Loucy (cell line): ENCODE results near the gene KCNG3.

Experiments
- H2AFZ ChIP-seq: fragments of 200-600 bp; sonication (generic); 2 replicates; pipeline ENCODE4 v1.6.0; 2016; ENCODE audit warnings: antibody characterized with exemption, mild to moderate bottlenecking, low read length, moderate library complexity
- H3F3A ChIP-seq: fragments of 200-600 bp; 2 replicates; pipeline ENCODE4 v1.6.0; 2016; ENCODE audit warnings: antibody characterized with exemption, low read depth, mild to moderate bottlenecking
- H3K27me3 ChIP-seq: fragments of 200-600 bp; sonication (generic); 2 replicates; pipeline ENCODE4 v1.6.1; 2014; ENCODE audit warnings: low read length, mild to moderate bottlenecking; ENCODE audit not compliant: insufficient read depth, poor library complexity, severe bottlenecking
- H3K36me3 ChIP-seq: fragments of 200-600 bp; sonication (generic); 2 replicates; pipeline ENCODE4 v1.6.1; 2016; ENCODE audit warnings: low read length; ENCODE audit not compliant: insufficient read depth
- H3K4me1 ChIP-seq: fragments of 200-600 bp; sonication (generic); 2 replicates; pipeline ENCODE4 v1.5.1; 2014; ENCODE audit warnings: low read length, mild to moderate bottlenecking; ENCODE audit not compliant: insufficient read depth, poor library complexity, severe bottlenecking
- H3K4me2 ChIP-seq: fragments of 200-600 bp; sonication (generic); 2 replicates; pipeline ENCODE4 v1.6.0; 2014; ENCODE audit warnings: antibody characterized with exemption, low read length, low read depth, mild to moderate bottlenecking; ENCODE audit not compliant: poor library complexity, severe bottlenecking
- H3K4me3 ChIP-seq: fragments of 200-600 bp; sonication (generic); 2 replicates; pipeline ENCODE4 v1.5.1; 2014; ENCODE audit warnings: low read length, mild to moderate bottlenecking, mixed read lengths; ENCODE audit not compliant: poor library complexity, severe bottlenecking
- H3K79me2 ChIP-seq: fragments of 200-600 bp; sonication (generic); 2 replicates; pipeline ENCODE4 v1.6.1; 2014; ENCODE audit warnings: low read length; ENCODE audit not compliant: insufficient read depth
- H3K9ac ChIP-seq: fragments of 200-600 bp; sonication (generic); 2 replicates; pipeline ENCODE4 v1.6.0; 2014; ENCODE audit warnings: mild to moderate bottlenecking, low read depth, low read length, moderate library complexity; ENCODE audit not compliant: poor library complexity, severe bottlenecking
- H3K9me2 ChIP-seq: fragments of 200-600 bp; sonication (generic); replicated peaks from 2 replicates; pipeline ENCODE4 v1.6.1; 2016; ENCODE audit warnings: low read depth, low read length, mixed read lengths
- H3K9me3 ChIP-seq: fragments of 200-600 bp; sonication (generic); 2 replicates; pipeline ENCODE4 v1.6.1; 2014; ENCODE audit warnings: mild to moderate bottlenecking, antibody characterized with exemption, low read length, low read depth; ENCODE audit not compliant: insufficient read depth
- H4K20me1 ChIP-seq: fragments of 200-600 bp; sonication (generic); 2 replicates; pipeline ENCODE4 v1.6.0; 2014; ENCODE audit warnings: antibody characterized with exemption, low read length, mild to moderate bottlenecking; ENCODE audit not compliant: insufficient read depth, poor library complexity, severe bottlenecking
- EZH2phosphoT487 ChIP-seq: fragments of 200-600 bp; IDR thresholded peaks from 2 replicates; pipeline ENCODE4 v1.6.1; 2018; ENCODE audit warnings: antibody characterized with exemption, mild to moderate bottlenecking, moderate library complexity, borderline replicate concordance
- TF ChIP-seq, protein P1 (sequence below): fragments of 200-600 bp; sonication (generic); conservative IDR thresholded peaks from 2 replicates; pipeline ENCODE4 v1.5.1; 2014; ENCODE audit warnings: mild to moderate bottlenecking, antibody characterized with exemption, low read length

Gene KCNG3

DNA sequence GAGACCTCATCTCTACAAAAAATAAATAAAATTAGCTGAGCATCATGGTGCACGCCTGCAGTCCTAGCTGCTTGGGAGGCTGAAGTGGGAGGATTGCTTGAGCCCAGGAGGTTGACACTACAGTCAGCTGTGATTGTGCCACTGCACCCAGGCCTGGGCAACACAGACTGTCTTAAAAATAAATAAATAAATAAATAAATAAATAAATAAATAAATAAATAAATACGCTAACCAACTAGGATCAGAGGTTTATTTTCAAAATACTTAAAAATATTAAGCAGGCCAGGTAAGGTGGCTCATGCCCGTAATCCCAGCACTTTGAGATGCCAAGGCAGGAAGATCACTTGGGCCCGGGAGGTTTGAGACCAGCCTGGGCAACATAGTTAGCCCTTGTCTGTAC, 63.6 kb downstream of the KCNG3 start:
- H3K27me3 ChIP-seq = no peaks in the 10 kb centered on the region
- no peaks in the 10 kb centered on the region for H3K36me3 ChIP-seq
- no peak overlapping the region for H3K4me3 ChIP-seq
- H4K20me1 ChIP-seq = no peaks in the 10 kb centered on the region
- no peak overlapping the region for H3K4me2 ChIP-seq
- no peaks in the 10 kb centered on the region for H3K79me2 ChIP-seq
- H2AFZ ChIP-seq = no peak overlapping the region
- TF ChIP-seq, protein P1, sequence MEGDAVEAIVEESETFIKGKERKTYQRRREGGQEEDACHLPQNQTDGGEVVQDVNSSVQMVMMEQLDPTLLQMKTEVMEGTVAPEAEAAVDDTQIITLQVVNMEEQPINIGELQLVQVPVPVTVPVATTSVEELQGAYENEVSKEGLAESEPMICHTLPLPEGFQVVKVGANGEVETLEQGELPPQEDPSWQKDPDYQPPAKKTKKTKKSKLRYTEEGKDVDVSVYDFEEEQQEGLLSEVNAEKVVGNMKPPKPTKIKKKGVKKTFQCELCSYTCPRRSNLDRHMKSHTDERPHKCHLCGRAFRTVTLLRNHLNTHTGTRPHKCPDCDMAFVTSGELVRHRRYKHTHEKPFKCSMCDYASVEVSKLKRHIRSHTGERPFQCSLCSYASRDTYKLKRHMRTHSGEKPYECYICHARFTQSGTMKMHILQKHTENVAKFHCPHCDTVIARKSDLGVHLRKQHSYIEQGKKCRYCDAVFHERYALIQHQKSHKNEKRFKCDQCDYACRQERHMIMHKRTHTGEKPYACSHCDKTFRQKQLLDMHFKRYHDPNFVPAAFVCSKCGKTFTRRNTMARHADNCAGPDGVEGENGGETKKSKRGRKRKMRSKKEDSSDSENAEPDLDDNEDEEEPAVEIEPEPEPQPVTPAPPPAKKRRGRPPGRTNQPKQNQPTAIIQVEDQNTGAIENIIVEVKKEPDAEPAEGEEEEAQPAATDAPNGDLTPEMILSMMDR = no peak
- no peak for TF ChIP-seq EZH2phosphoT487
- no peaks in the 10 kb centered on the region for H3K9me2 ChIP-seq
- H3K9me3 ChIP-seq = no peaks in the 10 kb centered on the region
- H3K4me1 ChIP-seq = peaks cover 6% of the 10 kb centered on the region
- H3K9ac ChIP-seq = no peak overlapping the region
- H3F3A ChIP-seq = no peaks in the 10 kb centered on the region

DNA sequence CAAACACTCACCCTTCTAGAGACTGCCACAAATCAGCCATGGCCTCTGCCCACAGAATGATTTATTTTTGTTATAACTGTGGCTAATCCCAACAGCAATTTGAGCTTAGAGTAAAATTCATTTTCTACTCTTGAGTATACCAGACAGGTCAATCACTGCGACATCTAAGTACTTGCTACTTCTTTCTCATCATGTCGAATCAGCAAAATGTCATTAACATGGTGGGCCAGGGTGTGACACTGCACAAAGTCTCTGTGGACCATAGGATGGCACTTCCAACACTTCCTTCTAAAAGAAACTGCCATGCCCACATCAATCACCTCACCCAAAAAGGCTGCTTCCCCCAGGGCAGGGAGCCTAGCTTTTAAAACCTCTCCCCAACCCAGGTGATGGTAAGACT, 64.4 kb downstream of the KCNG3 start:
- Histone ChIP-seq H3K36me3 (no peaks in the 10 kb centered on the region), H3K4me2 (no peak overlapping the region), H3K4me1 (peaks cover 6% of the 10 kb centered on the region), H3K4me3 (no peak overlapping the region), H3K9me2 (no peaks in the 10 kb centered on the region), H3K9ac (no peak overlapping the region), H2AFZ (no peak overlapping the region), H4K20me1 (no peaks in the 10 kb centered on the region), H3F3A (no peaks in the 10 kb centered on the region), H3K79me2 (no peaks in the 10 kb centered on the region), H3K27me3 (no peaks in the 10 kb centered on the region), H3K9me3 (no peaks in the 10 kb centered on the region)
- no peak for TF ChIP-seq EZH2phosphoT487
- TF ChIP-seq, protein P1 = no peak

DNA sequence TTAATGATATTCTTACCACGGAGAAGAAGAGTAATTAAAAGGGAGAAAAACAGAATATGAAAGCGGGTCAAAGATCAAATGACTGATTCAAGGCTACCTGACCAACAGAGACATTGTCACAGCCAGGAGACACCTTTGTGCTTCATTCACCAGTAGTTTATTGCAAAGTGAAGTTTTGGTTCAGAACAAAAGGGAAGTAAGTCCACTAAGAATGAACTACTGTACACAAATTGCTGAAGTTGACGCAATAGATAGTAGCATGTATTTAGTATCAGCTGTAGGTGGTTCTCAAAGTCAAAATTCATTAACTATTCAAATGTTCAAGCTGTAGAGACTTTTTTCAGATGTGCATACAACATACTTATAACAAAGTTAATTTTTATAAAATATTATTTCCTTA, 68.1 kb downstream of the KCNG3 start:
- no peaks in the 10 kb centered on the region for H3K9me2 ChIP-seq
- no peaks in the 10 kb centered on the region for H3F3A ChIP-seq
- H2AFZ ChIP-seq = no peak overlapping the region
- H3K27me3 ChIP-seq = no peaks in the 10 kb centered on the region
- no peaks in the 10 kb centered on the region for H3K9me3 ChIP-seq
- no peaks in the 10 kb centered on the region for H3K79me2 ChIP-seq
- TF ChIP-seq, protein P1 = no peak
- TF ChIP-seq EZH2phosphoT487 = no peak
- H3K4me3 ChIP-seq = no peak overlapping the region
- H3K9ac ChIP-seq = no peak overlapping the region
- H3K4me2 ChIP-seq = no peak overlapping the region
- peaks cover 11% of the 10 kb centered on the region for H3K4me1 ChIP-seq
- H3K36me3 ChIP-seq = no peaks in the 10 kb centered on the region
- H4K20me1 ChIP-seq = no peaks in the 10 kb centered on the region
